A375 (cell line): ENCODE data around the gene CHPF. TPM values are rescaled to one million over a fixed set of nuclear protein-coding genes. Genes with fewer than 3 reads are reported as not detected.

Source experiments
- small RNA-seq: library from RNA; depleted of rRNA; stranded (forward); fragments of <200 nt; gene quantifications from one replicate; pipeline ENCODE3, GENCODE V24; 2014
- total RNA-seq: library from RNA; depleted of rRNA; stranded (reverse); fragments of >200 nt; shearing (Covaris generic); gene quantifications from 2 replicates; pipeline ENCODE4 v1.2.3, GENCODE V29; 2014; rRNA removed

Gene CHPF
- 106 and 121 TPM in 2 replicates for total RNA-seq

GRCh38 chr2:219543596-219544358 is at the start of gene CHPF, which contains the start of gene TMEM198:
Gene CHPF, minus strand, starts transcription at chr2:219543809. Its CDS starts 271 bp downstream, at chr2:219543538.
Gene TMEM198, plus strand, starts transcription at chr2:219544028. Its CDS starts 700 bp downstream, at chr2:219544728.

GRCh38 chr2:219572237-219573001 is 28.8 kb upstream of the CHPF start, which contains the start of gene INHA:
Gene INHA, plus strand, starts transcription at chr2:219572310. Its CDS starts 65 bp downstream, at chr2:219572375.

GRCh38 chr2:219571311-219572236 is 28.0 kb upstream of the CHPF start, which contains the start of gene OBSL1:
Gene OBSL1, minus strand, starts transcription at chr2:219571539. Its CDS starts 307 bp downstream, at chr2:219571232.

GRCh38 chr2:219514196-219514761 is 29.3 kb downstream of the CHPF start, which contains the start of gene ASIC4:
Gene ASIC4, plus strand, starts transcription at chr2:219514482. Its CDS starts 243 bp downstream, at chr2:219514725.

GRCh38 chr2:219498280-219499057 is 45.1 kb downstream of the CHPF start, which contains the start of gene GMPPA:
Gene GMPPA, plus strand, starts transcription at chr2:219498891. Its CDS starts 1,085 bp downstream, at chr2:219499976.

Small RNA genes within 50 kb of the gene (small RNA-seq; reads per million reads assigned to genes)
- gene MIR3132 (not detected), gene RN7SKP213 (0.29 reads per million)

Other genes starting within 250 kb of the CHPF start
- gene PTPRN, start 234.4 kb downstream of the CHPF start, total RNA-seq: 2.8 and 3.5 TPM in 2 replicates
- gene RESP18, start 211.1 kb downstream of the CHPF start, total RNA-seq: not detected in 2 replicates
- 33.4 and 47.8 TPM in 2 replicates for gene DNPEP, start 155.9 kb downstream of the CHPF start, total RNA-seq
- not detected in 2 replicates for gene DES, start 125.4 kb downstream of the CHPF start, total RNA-seq
- gene SPEG, start 109.0 kb downstream of the CHPF start, total RNA-seq: 8.8 and 14.3 TPM in 2 replicates
- gene GMPPA, start 44.9 kb downstream of the CHPF start, total RNA-seq: 21.9 and 27.4 TPM in 2 replicates
- gene ASIC4, start 29.3 kb downstream of the CHPF start, total RNA-seq: 0.11 and 0.15 TPM in 2 replicates
- gene TMEM198, start 219 bp upstream of the CHPF start, total RNA-seq: 4.2 and 4.3 TPM in 2 replicates
- gene OBSL1, start 27.7 kb upstream of the CHPF start, total RNA-seq: 98.6 and 102 TPM in 2 replicates
- 0.83 and 1.7 TPM in 2 replicates for gene INHA, start 28.5 kb upstream of the CHPF start, total RNA-seq
- gene STK11IP, start 54.0 kb upstream of the CHPF start, total RNA-seq: 26.5 and 31.3 TPM in 2 replicates
- gene SLC4A3, start 83.8 kb upstream of the CHPF start, total RNA-seq: 6.8 and 9.2 TPM in 2 replicates